Measurements from ENCODE around the gene RANBP3L. TPM values are rescaled to one million over a fixed set of nuclear protein-coding genes. Genes with fewer than 3 reads are reported as not detected.

Gene RANBP3L
- total RNA-seq, 6 experiments from 2014 or later = not detected

Other genes with a start within 250 kb of the RANBP3L start
- gene UGT3A2, start 235.0 kb downstream of the RANBP3L start, total RNA-seq (2021; fragmentation: NEBNext Ultra II Directional; extraction: Animal tissue kit (Norgen Biotek cat#: 25700)) = not detected
- gene LMBRD2, start 150.0 kb downstream of the RANBP3L start, total RNA-seq (2021; fragmentation: NEBNext Ultra II Directional; extraction: Animal tissue kit (Norgen Biotek cat#: 25700)) = 10 to 100 TPM in 5 of 6 experiments, 1 to 10 TPM in 1; 9.7 to 15.7 (median 12.7) TPM
- 10 to 100 TPM; 58.4 to 71.6 (median 67.9) TPM for gene SKP2, start 149.8 kb downstream of the RANBP3L start, total RNA-seq (2021; fragmentation: NEBNext Ultra II Directional; extraction: Animal tissue kit (Norgen Biotek cat#: 25700))
- gene NADK2, start 60.0 kb downstream of the RANBP3L start, total RNA-seq (2021; fragmentation: NEBNext Ultra II Directional; extraction: Animal tissue kit (Norgen Biotek cat#: 25700)) = 10 to 100 TPM; 14.6 to 20.1 (median 15.3) TPM